ENCODE data around the gene TENM3.

Gene TENM3

DNA sequence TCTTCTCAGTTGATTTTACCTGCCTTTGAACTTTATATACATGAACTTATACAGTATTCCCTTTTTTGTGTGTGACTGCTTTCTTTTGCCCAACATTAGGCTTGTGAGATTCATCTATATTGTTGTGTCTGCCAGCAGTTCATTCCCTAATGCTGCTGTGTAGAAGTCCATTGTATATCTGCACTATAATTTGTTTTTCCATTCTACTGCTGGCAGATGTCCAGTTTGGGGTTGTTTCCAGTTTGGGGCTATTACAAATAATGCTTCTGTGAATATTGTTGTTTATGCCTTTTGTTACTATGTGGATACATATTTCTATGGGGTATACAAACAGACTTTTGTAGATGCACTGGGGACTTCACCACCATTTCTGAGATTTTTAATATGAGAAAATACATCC lies 405.6 kb downstream of the TENM3 start:
- Histone ChIP-seq H3K36me3 (ENCODE audit: insufficient read depth, low read length) (no peaks in the 10 kb centered on the region), H3K9me3 (ENCODE audit: insufficient read depth, low read length, severe bottlenecking) (no peaks in the 10 kb centered on the region), H3K4me3 (ENCODE audit: low read depth in 1 of 2, low read length in 2 of 2) (no peak overlapping the region), H3K9ac (ENCODE audit: low read depth, low read length) (no peak overlapping the region), H3K27ac (ENCODE audit: low read length) (no peak overlapping the region), H3K4me1 (ENCODE audit: insufficient read depth, low read length) (no peaks in the 10 kb centered on the region), H3K79me2 (ENCODE audit: insufficient read depth, low read length) (no peaks in the 10 kb centered on the region), H4K20me1 (ENCODE audit: insufficient read depth, low read length) (no peaks in the 10 kb centered on the region), H3K27me3 (ENCODE audit: insufficient read depth, low read length, poor library complexity) (no peaks in the 10 kb centered on the region), H2AFZ (ENCODE audit: low read depth, low read length) (no peak overlapping the region), H3K4me2 (ENCODE audit: insufficient read depth, low read length) (no peak overlapping the region)
- DNase-seq (no peak), ATAC-seq (ENCODE audit: insufficient read depth, low read depth) (no peak)
- TF ChIP-seq, protein P1, sequence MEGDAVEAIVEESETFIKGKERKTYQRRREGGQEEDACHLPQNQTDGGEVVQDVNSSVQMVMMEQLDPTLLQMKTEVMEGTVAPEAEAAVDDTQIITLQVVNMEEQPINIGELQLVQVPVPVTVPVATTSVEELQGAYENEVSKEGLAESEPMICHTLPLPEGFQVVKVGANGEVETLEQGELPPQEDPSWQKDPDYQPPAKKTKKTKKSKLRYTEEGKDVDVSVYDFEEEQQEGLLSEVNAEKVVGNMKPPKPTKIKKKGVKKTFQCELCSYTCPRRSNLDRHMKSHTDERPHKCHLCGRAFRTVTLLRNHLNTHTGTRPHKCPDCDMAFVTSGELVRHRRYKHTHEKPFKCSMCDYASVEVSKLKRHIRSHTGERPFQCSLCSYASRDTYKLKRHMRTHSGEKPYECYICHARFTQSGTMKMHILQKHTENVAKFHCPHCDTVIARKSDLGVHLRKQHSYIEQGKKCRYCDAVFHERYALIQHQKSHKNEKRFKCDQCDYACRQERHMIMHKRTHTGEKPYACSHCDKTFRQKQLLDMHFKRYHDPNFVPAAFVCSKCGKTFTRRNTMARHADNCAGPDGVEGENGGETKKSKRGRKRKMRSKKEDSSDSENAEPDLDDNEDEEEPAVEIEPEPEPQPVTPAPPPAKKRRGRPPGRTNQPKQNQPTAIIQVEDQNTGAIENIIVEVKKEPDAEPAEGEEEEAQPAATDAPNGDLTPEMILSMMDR (IDR thresholded peaks at IDR 0.05; ENCODE audit: borderline replicate concordance, extremely low read depth, low read length, poor library complexity, severe bottlenecking) = no peak

DNA sequence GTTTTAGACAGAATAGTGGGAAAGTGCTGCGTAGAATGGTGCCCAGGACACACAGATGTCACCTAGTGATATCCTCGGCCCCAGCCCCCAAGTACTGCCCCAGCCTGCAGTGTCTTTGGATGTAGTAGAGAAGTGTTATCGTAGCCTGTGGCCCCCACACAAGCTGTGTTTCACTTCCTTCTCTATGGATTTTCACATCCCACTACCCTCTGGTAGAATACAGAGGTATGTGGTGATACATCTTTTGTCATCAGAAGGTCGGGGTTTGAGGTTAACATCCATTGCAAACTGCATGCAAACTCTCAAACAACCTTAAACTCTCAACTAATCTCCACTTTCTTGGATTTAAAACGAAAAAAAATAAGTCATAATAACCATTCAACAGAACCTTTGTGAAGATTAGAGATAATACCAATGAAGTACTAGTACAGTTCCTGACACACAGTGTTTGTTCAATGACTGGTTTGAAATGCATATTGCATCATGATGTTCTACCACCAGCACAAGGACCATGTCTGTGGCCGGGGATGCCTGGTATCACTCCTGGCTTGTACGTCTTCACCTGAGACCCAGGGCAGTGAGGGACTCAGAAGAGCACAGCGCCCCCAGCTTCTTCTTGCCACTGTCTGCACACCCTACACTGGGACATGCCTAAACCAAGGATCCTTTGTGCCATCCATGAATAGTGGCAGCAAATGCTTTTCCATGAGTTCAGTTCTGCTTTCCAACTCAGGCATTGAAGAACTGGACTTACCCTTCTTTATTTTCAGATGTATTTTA lies 406.7 kb downstream of the TENM3 start:
- no peak overlapping the region for H2AFZ ChIP-seq (ENCODE audit: low read depth, low read length)
- no peaks in the 10 kb centered on the region for H4K20me1 ChIP-seq (ENCODE audit: insufficient read depth, low read length)
- H3K36me3 ChIP-seq (ENCODE audit: insufficient read depth, low read length) = no peaks in the 10 kb centered on the region
- H3K9me3 ChIP-seq (ENCODE audit: insufficient read depth, low read length, severe bottlenecking) = no peaks in the 10 kb centered on the region
- H3K27ac ChIP-seq (ENCODE audit: low read length) = no peak overlapping the region
- no peak overlapping the region for H3K4me2 ChIP-seq (ENCODE audit: insufficient read depth, low read length)
- H3K9ac ChIP-seq (ENCODE audit: low read depth, low read length) = no peak overlapping the region
- H3K4me1 ChIP-seq (ENCODE audit: insufficient read depth, low read length) = no peaks in the 10 kb centered on the region
- H3K4me3 ChIP-seq (ENCODE audit: low read depth in 1 of 2, low read length in 2 of 2) = no peak overlapping the region
- no peaks in the 10 kb centered on the region for H3K79me2 ChIP-seq (ENCODE audit: insufficient read depth, low read length)
- no peak for ATAC-seq (ENCODE audit: insufficient read depth, low read depth)
- TF ChIP-seq EZH2 (IDR thresholded peaks at IDR 0.05; ENCODE audit: borderline replicate concordance, low read depth, low read length, severe bottlenecking) = no peak
- TF ChIP-seq, protein P1 (IDR thresholded peaks at IDR 0.05; ENCODE audit: borderline replicate concordance, extremely low read depth, low read length, poor library complexity, severe bottlenecking) = no peak
- no peak for DNase-seq
- no peaks in the 10 kb centered on the region for H3K27me3 ChIP-seq (ENCODE audit: insufficient read depth, low read length, poor library complexity)

DNA sequence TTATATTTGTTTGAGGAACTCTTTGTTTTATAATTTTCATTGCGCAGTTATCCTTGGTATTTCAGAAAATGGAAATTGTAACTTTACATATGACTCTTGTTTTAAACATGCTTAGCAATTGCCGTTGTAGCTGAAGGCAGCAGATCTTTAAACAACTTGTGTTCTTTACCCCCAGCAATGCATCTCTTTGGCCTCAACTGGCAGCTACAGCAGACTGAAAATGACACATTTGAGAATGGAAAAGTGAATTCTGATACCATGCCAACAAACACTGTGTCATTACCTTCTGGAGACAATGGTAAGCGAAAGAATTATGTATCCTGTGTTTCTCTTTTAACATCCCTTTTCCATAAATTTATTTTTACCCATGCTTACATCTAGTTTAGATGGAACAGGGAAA lies 410.4 kb downstream of the TENM3 start:
- Histone ChIP-seq H2AFZ (ENCODE audit: low read depth, low read length) (no peak overlapping the region), H3K4me1 (ENCODE audit: insufficient read depth, low read length) (no peaks in the 10 kb centered on the region), H3K4me3 (ENCODE audit: low read depth in 1 of 2, low read length in 2 of 2) (no peak overlapping the region), H3K9ac (ENCODE audit: low read depth, low read length) (no peak overlapping the region), H3K9me3 (ENCODE audit: insufficient read depth, low read length, severe bottlenecking) (no peaks in the 10 kb centered on the region), H3K27ac (ENCODE audit: low read length) (no peak overlapping the region), H3K36me3 (ENCODE audit: insufficient read depth, low read length) (no peaks in the 10 kb centered on the region), H3K4me2 (ENCODE audit: insufficient read depth, low read length) (no peak overlapping the region), H4K20me1 (ENCODE audit: insufficient read depth, low read length) (no peaks in the 10 kb centered on the region), H3K79me2 (ENCODE audit: insufficient read depth, low read length) (no peaks in the 10 kb centered on the region), H3K27me3 (ENCODE audit: insufficient read depth, low read length, poor library complexity) (no peaks in the 10 kb centered on the region)
- DNase-seq (no peak), ATAC-seq (ENCODE audit: insufficient read depth, low read depth) (no peak)
- TF ChIP-seq EZH2 (IDR thresholded peaks at IDR 0.05; ENCODE audit: borderline replicate concordance, low read depth, low read length, severe bottlenecking) = no peak
- TF ChIP-seq, protein P1 (IDR thresholded peaks at IDR 0.05; ENCODE audit: borderline replicate concordance, extremely low read depth, low read length, poor library complexity, severe bottlenecking) = no peak
